Activated CD4-positive, alpha-beta T cell treated with anti-CD3 and anti-CD28 coated beads, Interleukin-2, amount 50 U/mL, for 16 hours (primary cell): ENCODE results near the gene SEC61G.

ENCODE experiments used
- DNase-seq: peaks from one replicate; pipeline ENCODE4 v3.0.0-alpha.2; 2020

Gene SEC61G

GRCh38 chr7:54757711-54758110, 1.3 kb downstream of the SEC61G start:
- DNase-seq = no peak

GRCh38 chr7:54749200-54749599, 9.8 kb downstream of the SEC61G start:
- no peak for DNase-seq

GRCh38 chr7:54747234-54747633, 11.8 kb downstream of the SEC61G start:
- no peak for DNase-seq

- peak; percentile 26 for DNase-seq
These were observed 15.4 kb downstream of the SEC61G start for GRCh38 chr7:54743580-54743979.

- no peak for DNase-seq
These were observed 20.3 kb downstream of the SEC61G start for GRCh38 chr7:54738737-54739136.

GRCh38 chr7:54729107-54729506, 29.9 kb downstream of the SEC61G start:
- DNase-seq = no peak

- no peak for DNase-seq
These were observed 30.6 kb downstream of the SEC61G start for GRCh38 chr7:54728411-54728810.

GRCh38 chr7:54725255-54725654, 33.8 kb downstream of the SEC61G start:
- no peak for DNase-seq

- no peak for DNase-seq
These were observed 36.5 kb downstream of the SEC61G start for GRCh38 chr7:54722502-54722901.

GRCh38 chr7:54722026-54722425, 37.0 kb downstream of the SEC61G start:
- no peak for DNase-seq

GRCh38 chr7:54719974-54720373, 39.0 kb downstream of the SEC61G start:
- DNase-seq = no peak

- no peak for DNase-seq
These were observed 39.6 kb downstream of the SEC61G start for GRCh38 chr7:54719425-54719824.

GRCh38 chr7:54712820-54713219, 46.2 kb downstream of the SEC61G start:
- no peak for DNase-seq

- no peak for DNase-seq
These were observed 47.0 kb downstream of the SEC61G start for GRCh38 chr7:54711900-54712595.

GRCh38 chr7:54709283-54709682, 49.7 kb downstream of the SEC61G start:
- DNase-seq = no peak

GRCh38 chr7:54705436-54705835, 53.6 kb downstream of the SEC61G start:
- peak; percentile 3 for DNase-seq

GRCh38 chr7:54704851-54705250, 54.2 kb downstream of the SEC61G start:
- no peak for DNase-seq
